C4-2B (cell line): ENCODE data around the gene MST1.

Experiments used
- CTCF ChIP-seq: fragments of 450-650 bp; conservative IDR thresholded peaks from 2 replicates; pipeline ENCODE4 v1.5.1; 2017; ENCODE audit warnings: mild to moderate bottlenecking
- ZFX ChIP-seq: fragments of 450-650 bp; IDR thresholded peaks from 2 replicates; pipeline ENCODE4 v1.6.1; 2017

- TF ChIP-seq CTCF, result no peak
- TF ChIP-seq ZFX, result no peak
Measured at GRCh38 chr3:49706456-49707112, 17.3 kb upstream of the MST1 start.
